GM23338 (cell line): ENCODE measurements around the gene OVAAL.

ENCODE experiments used
- CREB1 ChIP-seq: fragments of 250-450 bp; sonication (Bioruptor Pico); IDR thresholded peaks from 2 replicates; pipeline ENCODE4 v1.5.0; 2020; ENCODE audit warnings: low read depth, mild to moderate bottlenecking, moderate library complexity
- CTCF ChIP-seq, 2 experiments: fragments of 200-600 bp in 1 of 2; sonication (generic) in 1 of 2; conservative IDR thresholded peaks; 2 replicates each; pipeline versions ENCODE4 v1.5.1 to v1.6.1; 2016 to 2017; ENCODE audit warnings: antibody characterized with exemption in 2 of 2, low read depth in 2 of 2, mild to moderate bottlenecking in 2 of 2, moderate library complexity in 1 of 2
- ETS1 ChIP-seq: IDR thresholded peaks from 2 replicates; pipeline ENCODE4 v1.6.1; 2016; ENCODE audit warnings: antibody characterized with exemption
- EZH2 ChIP-seq: fragments of 200-600 bp; sonication (generic); IDR thresholded peaks from one replicate; pipeline ENCODE4 v1.8.0; 2017; ENCODE audit warnings: antibody characterized with exemption, mild to moderate bottlenecking, low read depth; ENCODE audit not compliant: unreplicated experiment
- EZH2phosphoT487 ChIP-seq: fragments of 200-600 bp; sonication (generic); IDR thresholded peaks from one replicate; pipeline ENCODE4 v1.8.1; 2018; ENCODE audit warnings: antibody characterized with exemption; ENCODE audit not compliant: unreplicated experiment
- JUNB ChIP-seq: IDR thresholded peaks from one replicate; pipeline ENCODE4 v1.6.1; 2016; ENCODE audit warnings: antibody characterized with exemption; ENCODE audit not compliant: unreplicated experiment
- NANOG ChIP-seq: IDR thresholded peaks from 2 replicates; pipeline ENCODE4 v1.6.1; 2016; ENCODE audit warnings: antibody characterized with exemption, borderline replicate concordance
- POLR2AphosphoS5 ChIP-seq: IDR thresholded peaks from 2 replicates; pipeline ENCODE4 v1.6.1; 2016; ENCODE audit warnings: antibody characterized with exemption, low read depth
- REST ChIP-seq: IDR thresholded peaks from one replicate; pipeline ENCODE4 v1.6.1; 2018; ENCODE audit warnings: antibody characterized with exemption; ENCODE audit not compliant: unreplicated experiment
- ZNF114 ChIP-seq: fragments of 250-450 bp; sonication (Bioruptor Pico); IDR thresholded peaks from 2 replicates; pipeline ENCODE4 v1.5.0; 2020; ENCODE audit warnings: mild to moderate bottlenecking, moderate library complexity
- ZNF462 ChIP-seq: fragments of 250-450 bp; sonication (Bioruptor Pico); IDR thresholded peaks from 2 replicates; pipeline ENCODE4 v1.5.0; 2020; ENCODE audit warnings: mild to moderate bottlenecking, moderate library complexity

- TF ChIP-seq CTCF (conservative IDR thresholded peaks at IDR 0.05; ENCODE audit: low read depth in 2 of 2), result no peak
- TF ChIP-seq CREB1 (CRISPR knock-in tag), result no peak
- TF ChIP-seq EZH2phosphoT487, result no peak
- TF ChIP-seq POLR2AphosphoS5, result no peak
- TF ChIP-seq EZH2, result no peak
- TF ChIP-seq JUNB, result no peak
- no peak for TF ChIP-seq ZNF114 (CRISPR knock-in tag)
- TF ChIP-seq REST, result no peak
- TF ChIP-seq ZNF462 (CRISPR knock-in tag), result no peak
- no peak for TF ChIP-seq ETS1
- TF ChIP-seq NANOG, result no peak
These were observed 32.1 kb downstream of the OVAAL start for GRCh38 chr1:180590889-180591288.
